ENCODE measurements around the gene SAMD4A. TPM values are rescaled to one million over a fixed set of nuclear protein-coding genes. Genes with fewer than 3 reads are reported as not detected.

Gene SAMD4A
- polyA plus RNA-seq, 3 donors, result 3.2 to 8.6 (median 4.2) TPM

- Histone ChIP-seq H2AFZ (ENCODE audit: insufficient read depth, low read depth, low read length, poor library complexity, severe bottlenecking) (no peak overlapping the region), H3K27ac (ENCODE audit: low read depth in 1 of 2, low read length in 2 of 2) (no peak overlapping the region), H3K9ac (ENCODE audit: insufficient read depth, low read length, poor library complexity, severe bottlenecking) (no peak overlapping the region), H3K9me3 (replicated peaks in 1 of 2; ENCODE audit: control insufficient read depth in 1 of 2, insufficient read depth in 1 of 2, low read length in 2 of 2) (peaks cover 5 to 23% of the 10 kb centered on the region in 2 donors), H3K4me2 (replicated peaks; ENCODE audit: extremely low read depth, low read length, poor library complexity, severe bottlenecking) (no peak overlapping the region), H3K4me1 (ENCODE audit: control insufficient read depth in 1 of 2, insufficient read depth in 2 of 2, low read length in 2 of 2) (peaks cover 41 to 49% of the 10 kb centered on the region in 2 donors), H3K27me3 (ENCODE audit: control insufficient read depth in 2 of 2, insufficient read depth in 2 of 2, low read length in 2 of 2) (peaks cover 31 to 64% of the 10 kb centered on the region in 2 donors), H4K20me1 (ENCODE audit: insufficient read depth, low read length) (no peaks in the 10 kb centered on the region), H3K79me2 (ENCODE audit: insufficient read depth, low read length) (no peaks in the 10 kb centered on the region), H3K4me3 (replicated peaks in 1 of 3; ENCODE audit: low read depth in 2 of 3, low read length in 3 of 3) (no peak overlapping the region), H3K36me3 (replicated peaks in 1 of 2; ENCODE audit: control insufficient read depth in 1 of 2, insufficient read depth in 2 of 2, low read length in 2 of 2) (no peaks in the 10 kb centered on the region)
- DNase-seq, result no peak
- Mint-ChIP-seq H3K36me3 (peaks cover 9 to 10% of the 10 kb centered on the region in 2 donors), H3K4me3 (peak overlapping the region in 1 of 2 donors; percentile 78), H3K4me1 (peaks cover 28% of the 10 kb centered on the region), H3K27me3 (ENCODE audit: low read depth in 3 of 3) (peaks cover 47 to 57% (median 56%) of the 10 kb centered on the region in 3 donors), H3K9me3 (peaks cover 14 to 25% (median 19%) of the 10 kb centered on the region in 7 donors), H3K27ac (no peak overlapping the region)
- TF ChIP-seq CTCF (IDR thresholded peaks at IDR 0.05), result no peak
- WGBS (ENCODE audit: insufficient coverage), result 82% methylated on average over 4 of the region's 13 CpGs
- intact Hi-C loops (cut with micrococcal nuclease), result loop anchor here in 1 of 2 donors (5.0 kb wide), 1 partner anchor 238 kb away; no protein-coding TSS in a partner anchor
Observed at GRCh38 chr14:54568821-54569595, 2.1 kb downstream of the SAMD4A start.

- no peak overlapping the region for H3K9ac ChIP-seq (ENCODE audit: insufficient read depth, low read length, poor library complexity, severe bottlenecking)
- no peaks in the 10 kb centered on the region for H3K36me3 ChIP-seq (replicated peaks in 1 of 2; ENCODE audit: control insufficient read depth in 1 of 2, insufficient read depth in 2 of 2, low read length in 2 of 2)
- WGBS (ENCODE audit: insufficient coverage), result 85% methylated on average over 3 of the region's 5 CpGs
- H2AFZ ChIP-seq (ENCODE audit: insufficient read depth, low read depth, low read length, poor library complexity, severe bottlenecking), result no peak overlapping the region
- no peak for DNase-seq
- TF ChIP-seq CTCF (IDR thresholded peaks at IDR 0.05), result no peak
- Mint-ChIP-seq H3K27ac (no peak overlapping the region), H3K27me3 (ENCODE audit: low read depth in 3 of 3) (peaks cover 39 to 46% (median 46%) of the 10 kb centered on the region in 3 donors), H3K9me3 (peaks cover 14 to 25% (median 19%) of the 10 kb centered on the region in 7 donors), H3K4me1 (peaks cover 17% of the 10 kb centered on the region), H3K36me3 (peaks cover 9 to 10% of the 10 kb centered on the region in 2 donors), H3K4me3 (peak overlapping the region in 1 of 2 donors; percentile 27)
- H3K27ac ChIP-seq (ENCODE audit: low read depth in 1 of 2, low read length in 2 of 2), result no peak overlapping the region
- H3K4me3 ChIP-seq (replicated peaks in 1 of 3; ENCODE audit: low read depth in 2 of 3, low read length in 3 of 3), result no peak overlapping the region
- peaks cover 5 to 18% of the 10 kb centered on the region in 2 donors for H3K9me3 ChIP-seq (replicated peaks in 1 of 2; ENCODE audit: control insufficient read depth in 1 of 2, insufficient read depth in 1 of 2, low read length in 2 of 2)
- peaks cover 21 to 54% of the 10 kb centered on the region in 2 donors for H3K27me3 ChIP-seq (ENCODE audit: control insufficient read depth in 2 of 2, insufficient read depth in 2 of 2, low read length in 2 of 2)
- intact Hi-C loops (cut with micrococcal nuclease), result no loop called here
- H4K20me1 ChIP-seq (ENCODE audit: insufficient read depth, low read length), result no peaks in the 10 kb centered on the region
- peaks cover 30 to 40% of the 10 kb centered on the region in 2 donors for H3K4me1 ChIP-seq (ENCODE audit: control insufficient read depth in 1 of 2, insufficient read depth in 2 of 2, low read length in 2 of 2)
- H3K4me2 ChIP-seq (replicated peaks; ENCODE audit: extremely low read depth, low read length, poor library complexity, severe bottlenecking), result no peak overlapping the region
- no peaks in the 10 kb centered on the region for H3K79me2 ChIP-seq (ENCODE audit: insufficient read depth, low read length)
Observed at GRCh38 chr14:54570047-54570446, 3.1 kb downstream of the SAMD4A start.
